Kidney (tissue), 14 donors: ENCODE data around the gene RELA. TPM values are rescaled to one million over a fixed set of nuclear protein-coding genes. Genes with fewer than 3 reads are reported as not detected.

Experiments used
- DNase-seq, 5 donors: peaks; one replicate each; pipeline ENCODE4 v3.0.0-alpha.2; 2013 to 2020
- FAIRE-seq: peaks from 2 replicates; lab custom pipeline; 2012; peaks lifted over from hg19 to GRCh38; lab: Jason Lieb, UNC
- H3K27ac ChIP-seq, 2 donors: one replicate each; pipeline ENCODE4 v1.7.0; 2013; ENCODE audit warnings: low read depth in 2 of 2, low read length in 2 of 2, inconsistent platforms in 1 of 2
- H3K27me3 ChIP-seq: one replicate; pipeline ENCODE4 v1.7.1; 2013; ENCODE audit warnings: low read length, inconsistent platforms; ENCODE audit not compliant: control insufficient read depth, insufficient read depth
- H3K36me3 ChIP-seq, 3 donors: one replicate each; pipeline versions ENCODE4 v1.7.0 to v1.7.1; 2013; ENCODE audit warnings: low read length in 3 of 3, control low read depth in 1 of 3, inconsistent platforms in 1 of 3; ENCODE audit not compliant: insufficient read depth in 3 of 3, control insufficient read depth in 2 of 3
- H3K4me1 ChIP-seq, 3 donors: one replicate each; pipeline versions ENCODE4 v1.7.0 to v1.7.1; 2013; ENCODE audit warnings: low read length in 3 of 3, inconsistent platforms in 1 of 3, low read depth in 1 of 3; ENCODE audit not compliant: control insufficient read depth in 2 of 3, insufficient read depth in 2 of 3
- H3K4me3 ChIP-seq, 3 donors: one replicate each; pipeline versions ENCODE4 v1.7.0 to v1.8.1; 2013; ENCODE audit warnings: low read length in 3 of 3, control low read depth in 1 of 3, inconsistent platforms in 1 of 3
- H3K9ac ChIP-seq, 3 donors: one replicate each; pipeline versions ENCODE4 v1.7.0 to v1.7.1; 2013; ENCODE audit warnings: low read length in 3 of 3, control low read depth in 1 of 3, inconsistent platforms in 1 of 3
- H3K9me3 ChIP-seq, 3 donors: one replicate each; pipeline versions ENCODE4 v1.7.0 to v1.7.1; 2013; ENCODE audit warnings: low read length in 3 of 3, control low read depth in 1 of 3, inconsistent platforms in 1 of 3; ENCODE audit not compliant: control insufficient read depth in 2 of 3, insufficient read depth in 1 of 3
- CTCF ChIP-seq: IDR thresholded peaks from 3 replicates; pipeline ENCODE4 v1.5.1; 2012; ENCODE audit warnings: mild to moderate bottlenecking, moderate library complexity, borderline replicate concordance; ENCODE audit not compliant: insufficient read depth; ENCODE audit errors: extremely low read depth
- intact Hi-C: fragments of 100-400 bp; cut with DNase I; formaldehyde crosslinking; loops from one replicate; pipeline ENCODE4 v1.11.1; 2022
- polyA plus RNA-seq: library from polyadenylated mRNA; stranded (reverse); fragments of 350-450 nt; fragmentation: Illumina TruSeq; extraction: RNeasy Lipid Tissue Mini Kit (QIAGEN cat#74804); gene quantifications from one replicate; pipeline ENCODE4 v1.2.3, GENCODE V29; 2014; ENCODE audit warnings: low read depth, low replicate concordance; ENCODE audit not compliant: insufficient read depth
- total RNA-seq: library from RNA; stranded (reverse); fragmentation: NEBNext Ultra II Directional; extraction: Animal tissue kit (Norgen Biotek cat#: 25700); gene quantifications from one replicate; pipeline ENCODE4 v1.2.1, GENCODE V29; 2021
- donor health status: control.
- donor health status: control.
- donor health status: control.
- donor health status: control.
- donor health status: control.
- donor health status: DM: yes; HTN: yes; CAD: no.
- donor health status: Normal renal cell carcinoma (clear cell type).

RELA gene
- total and polyA plus RNA-seq, 2 donors from 2014 or later = 34.8 to 81.6 TPM

- no peak overlapping the region for H3K4me3 ChIP-seq
- no peaks in the 10 kb centered on the region for H3K4me1 ChIP-seq
- no peaks in the 10 kb centered on the region for H3K9me3 ChIP-seq
- H3K27ac ChIP-seq = no peak overlapping the region
- no peak for TF ChIP-seq CTCF
- intact Hi-C loops = no loop called here
- peaks cover 4 to 22% (median 14%) of the 10 kb centered on the region in 3 donors for H3K36me3 ChIP-seq
- no peak overlapping the region for H3K9ac ChIP-seq
- H3K27me3 ChIP-seq = no peaks in the 10 kb centered on the region
- DNase-seq (no peak), FAIRE-seq (no peak)
Observed at GRCh38 chr11:65623177-65623576, 39.5 kb downstream of the RELA start.

- Histone ChIP-seq H3K4me1 (peaks cover 0 to 5% (median 0%) of the 10 kb centered on the region in 3 donors), H3K36me3 (peaks cover 2 to 17% (median 12%) of the 10 kb centered on the region in 3 donors), H3K27me3 (no peaks in the 10 kb centered on the region), H3K27ac (no peak overlapping the region), H3K4me3 (no peak overlapping the region), H3K9ac (no peak overlapping the region), H3K9me3 (no peaks in the 10 kb centered on the region)
- no peak for DNase-seq
- intact Hi-C loops = no loop called here
- FAIRE-seq = no peak
- TF ChIP-seq CTCF = no peak
Observed at GRCh38 chr11:65622011-65622410, 40.7 kb downstream of the RELA start.

- Histone ChIP-seq H3K36me3 (peaks cover 2 to 13% (median 12%) of the 10 kb centered on the region in 3 donors), H3K4me3 (no peak overlapping the region), H3K4me1 (peaks cover 0 to 11% (median 0%) of the 10 kb centered on the region in 3 donors), H3K27ac (no peak overlapping the region), H3K9ac (no peak overlapping the region), H3K27me3 (no peaks in the 10 kb centered on the region), H3K9me3 (no peaks in the 10 kb centered on the region)
- no peak for TF ChIP-seq CTCF
- intact Hi-C loops = no loop called here
- FAIRE-seq (no peak), DNase-seq (no peak)
Observed at GRCh38 chr11:65621460-65621859, 41.3 kb downstream of the RELA start.

- no peak overlapping the region for H3K9ac ChIP-seq
- H3K4me1 ChIP-seq = peaks cover 0 to 13% (median 0%) of the 10 kb centered on the region in 3 donors
- no peak overlapping the region for H3K4me3 ChIP-seq
- FAIRE-seq = no peak
- H3K36me3 ChIP-seq = peaks cover 2 to 12% (median 10%) of the 10 kb centered on the region in 3 donors
- no peak for DNase-seq
- no peaks in the 10 kb centered on the region for H3K9me3 ChIP-seq
- intact Hi-C loops = no loop called here
- no peak overlapping the region for H3K27ac ChIP-seq
- TF ChIP-seq CTCF = no peak
- H3K27me3 ChIP-seq = no peaks in the 10 kb centered on the region
Observed at GRCh38 chr11:65620666-65621065, 42.0 kb downstream of the RELA start.
